Skeletal muscle tissue (tissue), 4 donors: ENCODE results near the gene CHTOP. TPM values are rescaled to one million over a fixed set of nuclear protein-coding genes. Genes with fewer than 3 reads are reported as not detected.

Experiments
- H3K27ac ChIP-seq: one replicate; pipeline ENCODE4 v1.7.0; 2013; ENCODE audit warnings: mild to moderate bottlenecking, low read depth, low read length, inconsistent platforms
- H3K27me3 ChIP-seq, 3 donors: one replicate each; pipeline ENCODE4 v1.7.0; 2013; ENCODE audit warnings: low read length in 3 of 3; ENCODE audit not compliant: control insufficient read depth in 3 of 3, insufficient read depth in 3 of 3
- H3K36me3 ChIP-seq, 3 donors: one replicate each; pipeline ENCODE4 v1.7.0; 2013; ENCODE audit warnings: low read length in 3 of 3; ENCODE audit not compliant: control insufficient read depth in 3 of 3, insufficient read depth in 3 of 3
- H3K4me1 ChIP-seq, 3 donors: one replicate each; pipeline ENCODE4 v1.7.0; 2013; ENCODE audit warnings: low read length in 3 of 3, mild to moderate bottlenecking in 3 of 3; ENCODE audit not compliant: control insufficient read depth in 3 of 3, insufficient read depth in 3 of 3
- H3K4me3 ChIP-seq, 3 donors: one replicate each; pipeline ENCODE4 v1.7.0; 2013; ENCODE audit warnings: low read length in 3 of 3
- H3K9ac ChIP-seq, 3 donors: one replicate each; pipeline ENCODE4 v1.7.0; 2013; ENCODE audit warnings: low read length in 3 of 3, mild to moderate bottlenecking in 3 of 3, moderate library complexity in 2 of 3, low read depth in 1 of 3
- H3K9me3 ChIP-seq, 3 donors: one replicate each; pipeline ENCODE4 v1.7.0; 2013; ENCODE audit warnings: low read length in 3 of 3; ENCODE audit not compliant: control insufficient read depth in 3 of 3
- total RNA-seq: library from RNA; depleted of rRNA; stranded (reverse); fragments of >200 nt; gene quantifications from one replicate; pipeline ENCODE4 v1.2.3, GENCODE V29; 2014
- donor health status: Osteomylitis.

Gene CHTOP
- total RNA-seq, 1 donor from 2014 or later, result 46.4 TPM

- H3K9me3 ChIP-seq, result no peaks in the 10 kb centered on the region
- peak overlapping the region; percentile 33 to 68 (median 38) for H3K9ac ChIP-seq
- peaks cover 23 to 38% (median 33%) of the 10 kb centered on the region in 3 donors for H3K27me3 ChIP-seq
- H3K27ac ChIP-seq, result no peak overlapping the region
- H3K4me1 ChIP-seq, result peaks cover 10 to 24% (median 18%) of the 10 kb centered on the region in 3 donors
- no peaks in the 10 kb centered on the region for H3K36me3 ChIP-seq
- peak overlapping the region; percentile 57 to 74 (median 63) for H3K4me3 ChIP-seq
Measured at GRCh38 chr1:153679337-153680119, 45.7 kb downstream of the CHTOP start.

DNA sequence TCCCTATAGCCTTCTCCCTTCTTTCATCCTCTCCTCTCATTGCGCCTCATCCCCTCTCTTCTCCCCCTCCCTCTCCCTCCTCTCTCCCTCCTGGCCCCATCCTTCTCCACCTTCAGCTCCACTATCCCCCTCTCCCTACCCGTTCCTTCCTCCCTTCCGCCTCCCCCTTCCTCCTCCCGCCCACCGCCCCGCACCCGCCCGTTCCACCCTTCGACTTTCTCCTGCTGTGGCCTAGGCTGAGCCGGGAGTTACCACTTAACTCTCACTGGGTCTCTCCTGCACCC is 46.2 kb downstream of the CHTOP start:
- Histone ChIP-seq H3K36me3 (peaks cover 0 to 2% (median 0%) of the 10 kb centered on the region in 3 donors), H3K4me1 (peaks cover 10 to 24% (median 18%) of the 10 kb centered on the region in 3 donors), H3K4me3 (peak overlapping the region in 2 of 3 donors; percentile 63 to 74), H3K9ac (no peak overlapping the region), H3K9me3 (no peaks in the 10 kb centered on the region), H3K27ac (no peak overlapping the region), H3K27me3 (peaks cover 23 to 38% (median 33%) of the 10 kb centered on the region in 3 donors)

DNA sequence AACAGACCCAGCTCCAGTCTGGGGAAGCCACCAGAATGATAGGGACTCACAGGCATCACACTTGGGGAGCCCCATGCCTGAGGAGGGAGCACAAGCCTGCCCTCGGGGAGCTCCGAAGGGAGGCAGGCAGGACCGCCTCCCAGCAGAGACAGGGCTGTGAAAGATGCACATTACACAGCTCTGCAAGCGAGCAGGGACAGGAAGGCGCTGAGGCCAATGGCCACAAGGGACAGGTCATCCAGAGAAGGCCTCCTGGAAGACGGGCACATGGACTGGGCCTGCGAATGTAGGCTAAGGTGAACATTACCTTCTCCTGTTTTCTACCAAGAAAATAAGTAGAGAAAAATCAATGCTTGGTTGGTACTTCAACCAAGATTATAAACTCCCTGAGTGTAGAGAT is 48.9 kb downstream of the CHTOP start:
- Histone ChIP-seq H3K9ac (no peak overlapping the region), H3K27ac (no peak overlapping the region), H3K9me3 (no peaks in the 10 kb centered on the region), H3K4me1 (peaks cover 10 to 21% (median 15%) of the 10 kb centered on the region in 3 donors), H3K27me3 (peaks cover 23 to 37% (median 31%) of the 10 kb centered on the region in 3 donors), H3K36me3 (peaks cover 0 to 8% (median 0%) of the 10 kb centered on the region in 3 donors), H3K4me3 (no peak overlapping the region)

DNA sequence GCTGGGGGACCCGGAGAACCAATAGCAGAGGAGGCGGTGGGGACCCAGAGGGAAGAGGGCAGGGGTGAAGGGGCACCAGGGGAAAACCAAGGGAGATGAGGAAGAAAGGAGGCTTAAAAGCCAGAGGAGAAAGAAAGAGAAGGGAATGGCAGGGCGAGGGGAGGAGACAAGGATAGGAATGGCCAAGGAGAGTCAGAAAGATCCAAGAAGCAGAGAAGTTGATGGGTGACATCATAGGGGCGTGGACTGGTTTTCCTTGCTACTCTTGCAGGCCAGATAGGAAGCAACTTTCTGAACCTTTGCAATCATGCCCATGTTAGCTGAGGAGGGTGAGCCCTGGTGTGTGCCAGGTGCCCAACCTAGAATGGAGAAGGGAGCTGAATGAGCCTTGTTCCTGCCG is 50.0 kb downstream of the CHTOP start:
- Histone ChIP-seq H3K27ac (no peak overlapping the region), H3K4me1 (peaks cover 2 to 10% (median 4%) of the 10 kb centered on the region in 3 donors), H3K9me3 (no peaks in the 10 kb centered on the region), H3K27me3 (peaks cover 16 to 26% (median 20%) of the 10 kb centered on the region in 3 donors), H3K36me3 (peaks cover 0 to 12% (median 0%) of the 10 kb centered on the region in 3 donors), H3K9ac (no peak overlapping the region), H3K4me3 (no peak overlapping the region)

- Histone ChIP-seq H3K4me3 (no peak overlapping the region), H3K4me1 (no peaks in the 10 kb centered on the region), H3K9me3 (no peaks in the 10 kb centered on the region), H3K9ac (no peak overlapping the region), H3K27me3 (peaks cover 7 to 16% (median 10%) of the 10 kb centered on the region in 3 donors), H3K27ac (no peak overlapping the region), H3K36me3 (peaks cover 0 to 14% (median 3%) of the 10 kb centered on the region in 3 donors)
Measured at GRCh38 chr1:153684892-153685291, 51.0 kb downstream of the CHTOP start.

GRCh38 chr1:153685544-153686340 is 51.9 kb downstream of the CHTOP start:
- peaks cover 0 to 14% (median 3%) of the 10 kb centered on the region in 3 donors for H3K36me3 ChIP-seq
- H3K9ac ChIP-seq, result no peak overlapping the region
- H3K9me3 ChIP-seq, result no peaks in the 10 kb centered on the region
- no peak overlapping the region for H3K4me3 ChIP-seq
- peaks cover 1 to 9% (median 2%) of the 10 kb centered on the region in 3 donors for H3K27me3 ChIP-seq
- no peak overlapping the region for H3K27ac ChIP-seq
- H3K4me1 ChIP-seq, result no peaks in the 10 kb centered on the region

DNA sequence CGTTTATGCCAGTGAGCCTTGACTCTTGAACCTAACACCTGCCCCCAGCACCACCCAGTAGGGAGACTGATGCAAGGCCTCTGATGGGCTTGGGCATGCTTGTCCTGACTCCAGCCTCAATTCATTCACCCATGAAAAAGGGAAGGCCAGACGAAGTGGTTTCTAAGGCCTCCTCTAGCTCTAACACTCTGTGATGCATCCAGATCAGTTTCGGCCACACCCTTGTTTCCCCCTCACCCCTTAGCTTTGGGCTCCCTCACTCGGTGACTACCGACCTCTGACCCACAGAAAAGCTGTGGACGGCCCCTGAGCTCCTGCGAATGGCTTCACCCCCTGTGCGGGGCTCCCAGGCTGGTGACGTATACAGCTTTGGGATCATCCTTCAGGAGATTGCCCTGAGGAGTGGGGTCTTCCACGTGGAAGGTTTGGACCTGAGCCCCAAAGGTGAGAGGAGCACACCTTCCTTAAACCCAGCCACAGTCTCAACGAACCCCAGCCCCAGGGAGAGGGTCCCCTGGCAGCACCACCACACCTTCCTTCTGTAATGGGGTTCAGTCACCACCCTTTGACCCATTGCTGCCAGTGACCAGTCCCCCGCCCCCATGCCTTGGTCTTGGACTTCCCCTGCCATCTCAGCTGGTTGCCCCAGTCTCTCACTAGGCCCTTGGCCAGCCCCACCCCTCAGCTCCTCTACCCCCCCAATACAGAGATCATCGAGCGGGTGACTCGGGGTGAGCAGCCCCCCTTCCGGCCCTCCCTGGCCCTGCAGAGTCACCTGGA is 53.7 kb downstream of the CHTOP start:
- H3K9ac ChIP-seq, result peak overlapping the region in 1 of 3 donors; percentile 14
- H3K36me3 ChIP-seq, result peaks cover 0 to 14% (median 3%) of the 10 kb centered on the region in 3 donors

GRCh38 chr1:153688276-153688675 is 54.4 kb downstream of the CHTOP start:
- H3K9ac ChIP-seq, result no peak overlapping the region
- H3K4me3 ChIP-seq, result no peak overlapping the region
- H3K27ac ChIP-seq, result no peak overlapping the region
- H3K36me3 ChIP-seq, result peaks cover 0 to 14% (median 3%) of the 10 kb centered on the region in 3 donors
- H3K4me1 ChIP-seq, result no peaks in the 10 kb centered on the region
- H3K27me3 ChIP-seq, result no peaks in the 10 kb centered on the region
- H3K9me3 ChIP-seq, result no peaks in the 10 kb centered on the region

More for the DNA sequence above, 53.7 kb downstream of the CHTOP start:
- Histone ChIP-seq H3K4me3 (no peak overlapping the region), H3K27me3 (no peaks in the 10 kb centered on the region), H3K9me3 (no peaks in the 10 kb centered on the region), H3K4me1 (no peaks in the 10 kb centered on the region), H3K27ac (no peak overlapping the region)

- Histone ChIP-seq H3K4me1 (no peaks in the 10 kb centered on the region), H3K9me3 (no peaks in the 10 kb centered on the region), H3K36me3 (peaks cover 0 to 14% (median 3%) of the 10 kb centered on the region in 3 donors), H3K9ac (no peak overlapping the region), H3K4me3 (no peak overlapping the region), H3K27me3 (no peaks in the 10 kb centered on the region), H3K27ac (no peak overlapping the region)
Measured at GRCh38 chr1:153688736-153689328, 55.0 kb downstream of the CHTOP start.
